LoVo (cell line): ENCODE results near the gene FBRSL1.

ENCODE experiments used
- DNase-seq: peaks from one replicate; pipeline ENCODE4 v3.0.0-alpha.2; 2016; ENCODE audit warnings: low spot score

FBRSL1 gene

GRCh38 chr12:132496710-132497109, 6.8 kb downstream of the FBRSL1 start:
- no peak for DNase-seq

- DNase-seq: no peak
Observed at GRCh38 chr12:132497514-132498405, 7.8 kb downstream of the FBRSL1 start.

GRCh38 chr12:132498931-132499330, 9.0 kb downstream of the FBRSL1 start:
- DNase-seq: no peak

- no peak for DNase-seq
Observed at GRCh38 chr12:132500142-132500855, 10.3 kb downstream of the FBRSL1 start.

- DNase-seq: no peak
Observed at GRCh38 chr12:132500856-132501180, 10.9 kb downstream of the FBRSL1 start.

DNA sequence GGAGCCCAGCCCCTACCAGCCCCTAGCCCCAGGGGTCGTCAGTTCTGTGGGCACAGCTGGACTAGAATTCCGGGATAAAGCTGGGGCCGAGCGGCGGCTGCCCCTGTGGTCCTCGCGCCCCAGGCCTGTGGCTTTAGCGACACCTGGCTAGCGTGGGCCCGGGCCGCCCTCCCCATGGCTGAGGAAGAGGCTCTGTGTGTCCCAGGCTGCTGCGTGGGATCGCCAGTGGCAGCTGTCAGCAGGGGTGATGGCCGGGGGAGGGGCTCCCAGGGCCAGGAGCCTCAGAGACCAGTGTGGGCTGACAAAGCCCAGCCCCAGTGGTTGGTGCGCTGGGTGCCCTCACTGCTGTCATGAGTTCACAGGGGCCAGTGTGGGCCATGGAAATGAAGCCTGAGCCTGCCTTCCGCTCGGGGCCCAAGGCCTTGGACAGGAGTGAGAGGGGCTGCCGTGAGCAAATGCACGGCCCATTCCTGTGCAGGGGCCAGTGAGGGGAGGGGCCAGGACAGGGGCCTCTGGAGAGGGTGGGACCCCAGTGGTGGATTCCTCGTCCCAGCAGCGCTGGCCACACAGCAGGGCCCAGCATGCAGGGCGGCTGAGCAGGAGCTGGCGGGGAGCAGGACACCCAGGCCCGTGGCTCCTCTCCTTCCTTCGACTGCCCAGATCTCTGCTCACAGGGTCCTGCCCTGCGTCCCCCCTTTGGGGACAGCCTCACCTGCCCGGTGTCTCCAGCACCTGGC, 11.4 kb downstream of the FBRSL1 start:
- DNase-seq: no peak

GRCh38 chr12:132502149-132502881, 12.4 kb downstream of the FBRSL1 start:
- DNase-seq: no peak

- DNase-seq: no peak
Observed at GRCh38 chr12:132502882-132503193, 12.9 kb downstream of the FBRSL1 start.

- no peak for DNase-seq
Observed at GRCh38 chr12:132503618-132504204, 13.8 kb downstream of the FBRSL1 start.

GRCh38 chr12:132505105-132505851, 15.3 kb downstream of the FBRSL1 start:
- no peak for DNase-seq

DNA sequence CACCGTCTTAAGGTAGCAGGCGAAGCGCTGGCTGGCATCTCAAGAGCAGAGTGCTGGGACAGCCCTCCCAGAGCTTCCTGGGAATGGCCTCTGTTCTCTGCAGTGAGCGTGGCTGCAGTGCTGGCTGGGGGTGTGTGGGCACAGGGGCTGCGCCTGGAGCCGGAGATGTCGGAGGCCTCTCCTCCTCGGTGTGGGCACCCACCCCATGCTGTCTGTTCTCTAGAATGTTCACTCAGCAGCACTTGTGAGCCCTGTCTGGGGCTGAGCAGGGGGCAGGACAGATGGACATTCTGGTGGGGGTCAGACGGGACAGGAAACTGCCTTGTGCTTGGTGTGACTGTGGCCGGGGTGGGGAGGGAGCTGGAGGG, 15.9 kb downstream of the FBRSL1 start:
- DNase-seq: no peak

DNA sequence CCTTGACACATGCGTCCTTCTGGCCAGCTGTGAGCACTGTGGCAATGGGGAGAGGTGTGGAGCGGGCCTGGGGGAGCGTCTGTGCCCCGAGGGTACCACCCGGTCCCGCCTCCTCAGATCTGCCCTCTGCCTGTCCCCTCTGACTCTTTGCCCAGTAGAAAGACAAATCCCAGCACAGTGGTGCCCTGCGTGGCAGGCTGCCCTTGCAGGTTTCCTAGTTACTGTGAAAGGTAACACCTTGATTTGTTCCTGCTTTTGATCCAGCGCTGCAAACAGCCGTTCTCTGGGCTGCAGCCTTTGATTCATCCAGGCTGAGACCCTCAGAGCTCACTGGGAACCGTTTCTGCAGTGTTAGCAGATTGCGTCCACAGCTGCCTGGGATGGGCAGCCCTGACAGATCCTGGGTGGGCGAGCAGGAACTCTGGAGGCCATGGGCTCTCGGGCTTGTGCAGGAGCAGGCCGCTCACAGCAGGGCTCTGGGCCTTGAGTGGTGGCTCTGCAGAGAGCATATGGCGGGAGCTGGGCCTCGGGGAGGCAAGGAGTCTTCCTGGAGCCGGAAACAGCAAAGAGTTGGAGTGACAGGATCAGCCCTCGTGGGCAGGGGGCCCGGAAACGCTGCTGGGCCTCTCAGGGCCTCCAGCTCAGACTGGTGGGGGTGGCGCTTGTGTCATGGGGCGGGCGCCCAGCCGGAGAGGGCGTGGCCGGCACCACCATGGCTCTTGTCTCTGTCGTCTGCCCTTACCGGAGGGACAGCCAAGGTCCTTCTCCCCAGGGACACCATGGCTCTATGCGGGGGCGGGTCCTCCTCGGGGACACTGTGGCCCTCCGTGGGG, 16.6 kb downstream of the FBRSL1 start:
- no peak for DNase-seq

GRCh38 chr12:132507161-132507538, 17.2 kb downstream of the FBRSL1 start:
- DNase-seq: no peak

DNA sequence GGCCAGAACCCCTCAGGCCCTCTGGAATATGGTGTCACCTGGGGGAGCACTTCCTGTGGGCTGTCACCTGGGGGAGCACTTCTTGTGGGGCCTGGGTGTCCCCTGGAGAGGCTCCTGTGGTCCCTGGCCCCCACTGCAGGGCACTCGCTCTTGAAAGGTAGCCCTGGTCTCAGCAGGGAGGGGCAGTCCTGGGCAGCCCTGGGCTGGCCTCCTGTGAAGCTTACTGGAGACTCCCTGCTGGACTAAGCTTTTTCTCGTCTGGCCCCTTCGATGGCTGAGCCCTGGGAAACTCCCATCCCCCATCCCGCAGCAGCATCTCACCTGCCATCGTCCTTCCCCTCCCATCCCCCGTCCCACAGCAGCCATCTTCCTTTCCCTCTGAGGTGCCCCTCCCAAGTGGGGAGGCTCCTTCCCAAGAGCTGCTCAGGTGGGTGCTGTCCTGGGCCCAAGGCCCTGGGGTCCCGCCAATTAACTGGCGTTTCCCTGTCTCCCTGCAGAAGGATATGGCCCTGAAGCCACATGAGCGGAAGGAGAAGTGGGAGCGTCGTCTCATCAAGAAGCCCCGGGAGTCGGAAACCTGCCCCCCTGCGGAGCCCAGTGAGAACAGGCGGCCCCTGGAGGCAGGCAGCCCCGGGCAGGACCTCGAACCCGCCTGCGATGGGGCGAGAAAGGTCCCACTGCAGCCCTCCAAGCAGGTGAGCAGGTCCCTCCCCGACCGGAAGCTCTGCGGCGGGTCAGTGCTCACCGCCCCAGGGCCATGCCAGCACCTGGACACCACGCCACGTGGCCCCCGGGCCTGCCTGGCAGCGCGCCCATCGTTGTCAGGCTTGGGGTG, 17.9 kb downstream of the FBRSL1 start:
- no peak for DNase-seq

DNA sequence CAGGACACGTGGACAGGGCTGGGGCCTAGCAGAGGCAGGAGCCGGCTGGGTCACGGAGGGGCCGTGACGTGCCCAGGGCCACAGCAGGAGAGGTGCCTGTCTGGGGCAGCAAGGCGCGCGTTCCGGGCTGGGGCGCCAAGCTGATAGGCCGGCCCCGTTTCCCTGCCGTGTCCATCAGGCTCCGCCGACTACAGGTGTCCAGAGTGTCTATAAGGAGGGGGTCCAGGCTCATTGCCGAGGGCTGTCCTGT, 18.5 kb downstream of the FBRSL1 start:
- DNase-seq: no peak

- DNase-seq: no peak
Observed at GRCh38 chr12:132508860-132509732, 19.1 kb downstream of the FBRSL1 start.

DNA sequence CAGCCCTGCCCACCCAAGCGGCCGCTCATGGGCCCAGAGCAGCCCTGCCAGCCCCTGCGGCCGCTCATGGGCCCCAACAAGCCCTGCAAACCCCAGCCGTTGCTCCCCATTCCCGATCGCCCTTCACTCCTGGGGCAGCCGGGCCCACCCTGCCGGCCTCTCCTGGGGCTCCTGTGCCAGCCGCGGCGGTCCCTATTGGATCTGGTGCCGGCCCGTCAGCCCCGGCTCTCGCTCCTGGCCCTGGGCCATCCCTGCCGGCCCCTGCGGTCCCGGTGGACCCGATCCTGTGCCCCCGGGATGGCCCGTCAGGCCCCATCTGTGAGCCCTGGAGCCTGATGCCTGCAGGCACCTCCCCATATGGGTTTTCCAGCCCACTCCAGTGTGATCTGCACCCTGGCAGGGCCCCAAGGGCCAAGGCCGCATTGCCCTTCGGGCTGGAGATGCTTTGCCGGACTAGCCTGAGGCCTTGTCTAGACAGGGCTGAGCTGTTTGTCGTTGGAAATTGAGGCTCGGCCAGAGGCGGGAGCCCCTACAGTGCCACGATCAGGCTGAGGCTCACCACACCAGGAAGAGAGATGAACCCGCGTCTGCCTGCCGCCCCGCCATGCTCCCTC, 20.3 kb downstream of the FBRSL1 start:
- no peak for DNase-seq

DNA sequence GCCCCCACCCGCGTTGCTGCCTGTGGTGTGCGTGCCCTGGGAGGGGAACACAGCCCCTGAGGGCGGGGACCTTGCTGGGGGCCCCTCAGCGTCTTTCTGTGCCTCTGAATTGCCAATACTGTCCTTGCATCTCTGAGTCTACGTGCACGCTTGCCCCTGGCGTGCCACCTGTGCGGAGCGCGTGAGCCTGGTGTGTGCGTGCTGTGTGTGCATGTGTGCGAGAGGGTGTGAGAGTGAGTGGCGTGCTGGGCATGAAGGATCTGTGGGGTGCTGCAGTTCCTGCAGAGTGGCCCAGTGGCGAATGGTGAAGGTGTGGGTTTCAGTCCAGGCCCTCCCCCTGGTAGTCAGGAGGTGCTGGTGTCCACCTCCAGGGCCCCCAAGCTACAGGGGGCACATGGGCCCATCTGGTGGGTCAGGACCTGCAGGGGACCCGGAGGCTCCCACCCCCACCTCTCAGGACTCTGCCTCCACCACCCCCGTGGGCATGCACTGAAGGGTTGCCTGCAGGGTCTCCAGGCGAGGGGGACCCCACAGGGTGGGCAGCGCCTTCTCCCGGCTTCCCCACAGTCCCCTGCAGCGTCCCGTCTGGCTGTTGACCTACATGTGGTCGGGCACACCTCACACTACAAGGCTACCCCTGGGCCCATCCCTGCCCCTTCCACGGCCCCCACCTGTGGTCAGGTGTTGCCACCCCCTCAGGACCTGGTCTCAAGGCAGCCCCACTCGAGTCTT, 21.0 kb downstream of the FBRSL1 start:
- DNase-seq: no peak
